RWPE2 (cell line): ENCODE results near the gene FIGN.

ENCODE experiments used
- ATAC-seq: fragments of 200-7000 bp; cut with Tn5 transposase; 3 replicates; pipeline ENCODE4 v1.9.1; 2021; ENCODE audit warnings: low read depth
- DNase-seq: peaks from one replicate; pipeline ENCODE4 v3.0.0-alpha.2; 2020; ENCODE audit warnings: low spot score
- H3K27ac ChIP-seq: fragments of 450-650 bp; 2 replicates; pipeline ENCODE4 v1.5.1; 2017; ENCODE audit warnings: mild to moderate bottlenecking; ENCODE audit not compliant: poor library complexity, severe bottlenecking
- H3K27me3 ChIP-seq: fragments of 250-450 bp; sonication (Bioruptor Pico); 2 replicates; pipeline ENCODE4 v1.5.1; 2021; ENCODE audit warnings: mild to moderate bottlenecking, moderate library complexity; ENCODE audit not compliant: insufficient read depth, poor library complexity, severe bottlenecking
- H3K36me3 ChIP-seq: fragments of 250-450 bp; sonication (Bioruptor Pico); 2 replicates; pipeline ENCODE4 v1.5.1; 2020; ENCODE audit warnings: low read depth, mild to moderate bottlenecking, moderate library complexity
- H3K4me1 ChIP-seq: fragments of 250-450 bp; sonication (Bioruptor Pico); 2 replicates; pipeline ENCODE4 v1.5.1; 2021; ENCODE audit warnings: mild to moderate bottlenecking, moderate library complexity; ENCODE audit not compliant: insufficient read depth, poor library complexity, severe bottlenecking
- H3K4me3 ChIP-seq: fragments of 250-450 bp; sonication (Bioruptor Pico); 2 replicates; pipeline ENCODE4 v1.5.1; 2021; ENCODE audit warnings: mild to moderate bottlenecking, moderate library complexity; ENCODE audit not compliant: severe bottlenecking
- H3K9me3 ChIP-seq: fragments of 250-450 bp; sonication (Bioruptor Pico); 2 replicates; pipeline ENCODE4 v1.5.1; 2021; ENCODE audit warnings: mild to moderate bottlenecking, moderate library complexity; ENCODE audit not compliant: severe bottlenecking
- TF ChIP-seq, protein P1 (sequence below): fragments of 450-650 bp; IDR thresholded peaks from one replicate; pipeline ENCODE4 v1.5.1; 2017; ENCODE audit warnings: mild to moderate bottlenecking, moderate library complexity; ENCODE audit not compliant: poor library complexity, severe bottlenecking

FIGN gene

DNA sequence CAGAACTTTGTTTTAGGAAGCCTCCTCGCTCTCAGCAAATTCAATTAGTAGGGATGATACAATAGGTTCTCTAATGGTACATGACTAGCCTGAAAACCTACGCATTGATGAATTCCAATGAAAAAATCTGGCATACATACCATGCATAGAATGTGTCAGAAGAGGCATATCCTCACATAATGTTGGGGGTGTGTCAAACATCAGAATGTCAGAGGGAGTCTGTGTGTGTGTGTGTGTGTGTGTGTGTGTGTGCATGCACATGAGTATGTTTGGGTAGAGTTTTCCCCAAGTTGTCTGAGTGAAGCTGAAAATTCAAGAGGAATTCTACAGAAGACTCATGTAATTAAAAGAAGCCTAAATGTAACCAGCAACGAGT is 78.5 kb downstream of the FIGN start:
- Histone ChIP-seq H3K36me3 (no peaks in the 10 kb centered on the region), H3K27me3 (no peaks in the 10 kb centered on the region), H3K27ac (peak overlapping the region; percentile 79), H3K9me3 (no peaks in the 10 kb centered on the region), H3K4me3 (no peak overlapping the region), H3K4me1 (peaks cover 32% of the 10 kb centered on the region)
- no peak for DNase-seq
- TF ChIP-seq, protein P1, sequence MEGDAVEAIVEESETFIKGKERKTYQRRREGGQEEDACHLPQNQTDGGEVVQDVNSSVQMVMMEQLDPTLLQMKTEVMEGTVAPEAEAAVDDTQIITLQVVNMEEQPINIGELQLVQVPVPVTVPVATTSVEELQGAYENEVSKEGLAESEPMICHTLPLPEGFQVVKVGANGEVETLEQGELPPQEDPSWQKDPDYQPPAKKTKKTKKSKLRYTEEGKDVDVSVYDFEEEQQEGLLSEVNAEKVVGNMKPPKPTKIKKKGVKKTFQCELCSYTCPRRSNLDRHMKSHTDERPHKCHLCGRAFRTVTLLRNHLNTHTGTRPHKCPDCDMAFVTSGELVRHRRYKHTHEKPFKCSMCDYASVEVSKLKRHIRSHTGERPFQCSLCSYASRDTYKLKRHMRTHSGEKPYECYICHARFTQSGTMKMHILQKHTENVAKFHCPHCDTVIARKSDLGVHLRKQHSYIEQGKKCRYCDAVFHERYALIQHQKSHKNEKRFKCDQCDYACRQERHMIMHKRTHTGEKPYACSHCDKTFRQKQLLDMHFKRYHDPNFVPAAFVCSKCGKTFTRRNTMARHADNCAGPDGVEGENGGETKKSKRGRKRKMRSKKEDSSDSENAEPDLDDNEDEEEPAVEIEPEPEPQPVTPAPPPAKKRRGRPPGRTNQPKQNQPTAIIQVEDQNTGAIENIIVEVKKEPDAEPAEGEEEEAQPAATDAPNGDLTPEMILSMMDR, result no peak
- ATAC-seq, result peak; percentile 37; the same call in 1 of the 3 replicates

DNA sequence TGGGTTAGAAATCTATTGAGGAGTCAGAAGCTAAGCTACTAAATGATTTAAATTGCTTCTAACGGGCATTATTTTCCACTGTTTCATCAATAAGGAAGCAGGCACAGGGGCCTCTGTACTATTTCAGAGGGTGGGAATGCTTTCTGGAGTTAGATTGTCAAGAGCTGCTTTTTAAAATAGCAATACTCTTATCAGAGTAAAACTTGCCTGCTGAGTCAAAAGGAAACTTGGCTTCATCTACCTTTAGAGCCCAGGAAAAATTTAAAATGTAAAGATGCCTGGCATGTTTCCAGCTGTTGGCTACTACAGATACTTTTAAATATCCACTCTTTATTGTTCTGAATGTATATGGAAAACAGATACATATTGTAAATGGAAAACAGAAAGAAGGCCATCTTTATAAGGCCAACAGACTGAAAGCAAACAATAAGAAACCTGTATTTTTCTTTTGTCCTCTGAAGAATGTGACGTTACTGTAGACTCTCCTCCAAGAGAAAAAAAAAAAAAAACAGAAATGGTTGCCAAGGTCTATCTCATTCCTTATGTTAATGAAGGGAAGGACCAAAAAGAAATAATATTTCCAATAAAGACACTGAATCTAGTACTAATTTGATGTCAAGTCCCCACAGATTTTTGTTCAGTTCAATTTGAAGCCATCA is 79.1 kb downstream of the FIGN start:
- H3K9me3 ChIP-seq, result no peaks in the 10 kb centered on the region
- no peak overlapping the region for H3K4me3 ChIP-seq
- TF ChIP-seq, protein P1, result no peak
- ATAC-seq (no peak), DNase-seq (no peak)
- no peaks in the 10 kb centered on the region for H3K27me3 ChIP-seq
- H3K4me1 ChIP-seq, result peaks cover 27% of the 10 kb centered on the region
- peak overlapping the region; percentile 79 for H3K27ac ChIP-seq
- no peaks in the 10 kb centered on the region for H3K36me3 ChIP-seq

- Histone ChIP-seq H3K9me3 (no peaks in the 10 kb centered on the region), H3K4me1 (peaks cover 26% of the 10 kb centered on the region), H3K36me3 (no peaks in the 10 kb centered on the region), H3K27ac (no peak overlapping the region), H3K27me3 (no peaks in the 10 kb centered on the region), H3K4me3 (no peak overlapping the region)
- DNase-seq (no peak), ATAC-seq (no peak)
- TF ChIP-seq, protein P1, result no peak
Observed at GRCh38 chr2:163655667-163656066, 80.1 kb downstream of the FIGN start.

DNA sequence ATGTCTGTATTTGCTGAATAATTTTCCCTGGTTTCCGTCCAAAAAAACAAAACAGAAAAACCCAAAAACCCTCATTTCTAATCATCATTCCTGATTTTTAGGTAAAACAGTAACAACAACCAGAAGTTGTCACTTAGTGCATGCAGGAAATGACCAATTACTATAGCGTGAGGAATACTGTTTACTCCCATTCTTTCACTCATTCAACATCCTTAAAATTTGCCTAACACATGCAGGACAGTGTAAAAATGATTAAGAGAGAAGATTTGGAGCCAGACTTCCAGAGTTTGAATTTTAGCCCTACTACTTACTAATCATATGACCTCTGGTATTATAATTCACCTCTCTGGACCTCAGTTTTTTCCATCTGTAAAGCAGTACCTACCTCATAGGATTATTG is 83.1 kb downstream of the FIGN start:
- H3K27me3 ChIP-seq, result no peaks in the 10 kb centered on the region
- peaks cover 5% of the 10 kb centered on the region for H3K4me1 ChIP-seq
- H3K27ac ChIP-seq, result no peak overlapping the region
- ATAC-seq (no peak), DNase-seq (no peak)
- TF ChIP-seq, protein P1, result no peak
- H3K4me3 ChIP-seq, result no peak overlapping the region
- no peaks in the 10 kb centered on the region for H3K36me3 ChIP-seq
- no peaks in the 10 kb centered on the region for H3K9me3 ChIP-seq

DNA sequence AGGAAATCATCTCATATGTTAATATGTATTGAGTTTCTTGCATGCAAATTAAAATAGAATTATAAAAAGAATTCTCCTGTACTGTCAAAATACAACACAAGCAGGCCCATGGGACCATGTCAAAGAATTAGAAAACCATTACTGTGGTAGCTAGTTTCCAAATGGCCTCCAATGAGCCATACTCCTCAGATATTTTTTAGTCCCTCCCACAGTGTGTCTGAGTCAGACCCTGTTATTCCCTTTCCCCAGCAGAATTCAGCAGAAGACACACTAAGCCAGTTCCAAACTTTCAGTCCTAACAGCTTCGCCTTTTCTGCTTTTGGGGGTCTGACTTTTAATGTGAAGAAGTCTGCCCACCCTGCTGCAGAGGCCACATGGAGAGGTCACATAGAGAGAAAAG is 86.7 kb downstream of the FIGN start:
- ATAC-seq, result no peak
- Histone ChIP-seq H3K9me3 (no peaks in the 10 kb centered on the region), H3K36me3 (no peaks in the 10 kb centered on the region), H3K27ac (no peak overlapping the region), H3K27me3 (no peaks in the 10 kb centered on the region), H3K4me1 (no peaks in the 10 kb centered on the region), H3K4me3 (no peak overlapping the region)
- no peak for DNase-seq
- TF ChIP-seq, protein P1, result no peak
